LoVo (cell line): ENCODE data around the gene KCNJ2.

Source experiments
- DNase-seq: peaks from one replicate; pipeline ENCODE4 v3.0.0-alpha.2; 2016; ENCODE audit warnings: low spot score

Gene KCNJ2

GRCh38 chr17:70159980-70160379 is 9.4 kb upstream of the KCNJ2 start:
- DNase-seq: no peak

- DNase-seq: no peak
These were observed 7.8 kb upstream of the KCNJ2 start for GRCh38 chr17:70161519-70161918.

GRCh38 chr17:70165383-70165782 is 3.9 kb upstream of the KCNJ2 start:
- no peak for DNase-seq

GRCh38 chr17:70166615-70167014 is 2.7 kb upstream of the KCNJ2 start:
- DNase-seq: no peak

GRCh38 chr17:70168044-70168976 is 1.0 kb upstream of the KCNJ2 start:
- DNase-seq: no peak

GRCh38 chr17:70169709-70170597 is 621 bp downstream of the KCNJ2 start:
- DNase-seq: no peak

GRCh38 chr17:70171159-70171558 is 1.8 kb downstream of the KCNJ2 start:
- DNase-seq: no peak

- no peak for DNase-seq
These were observed 3.1 kb downstream of the KCNJ2 start for GRCh38 chr17:70172449-70172848.

- DNase-seq: no peak
These were observed 3.6 kb downstream of the KCNJ2 start for GRCh38 chr17:70172923-70173322.

- DNase-seq: no peak
These were observed 4.3 kb downstream of the KCNJ2 start for GRCh38 chr17:70173681-70174080.

- DNase-seq: no peak
These were observed 12.0 kb downstream of the KCNJ2 start for GRCh38 chr17:70181376-70181775.

- no peak for DNase-seq
These were observed 12.5 kb downstream of the KCNJ2 start for GRCh38 chr17:70181866-70182265.

GRCh38 chr17:70183508-70183907 is 14.2 kb downstream of the KCNJ2 start:
- DNase-seq: no peak

- DNase-seq: no peak
These were observed 14.9 kb downstream of the KCNJ2 start for GRCh38 chr17:70184207-70184606.

- DNase-seq: no peak
These were observed 15.4 kb downstream of the KCNJ2 start for GRCh38 chr17:70184770-70185169.

- DNase-seq: no peak
These were observed 16.0 kb downstream of the KCNJ2 start for GRCh38 chr17:70185285-70185684.

GRCh38 chr17:70187383-70187782 is 18.1 kb downstream of the KCNJ2 start:
- no peak for DNase-seq

- no peak for DNase-seq
These were observed 21.9 kb downstream of the KCNJ2 start for GRCh38 chr17:70190959-70191805.

- no peak for DNase-seq
These were observed 25.8 kb downstream of the KCNJ2 start for GRCh38 chr17:70195091-70195490.

- DNase-seq: no peak
These were observed 32.6 kb downstream of the KCNJ2 start for GRCh38 chr17:70201872-70202419.

GRCh38 chr17:70202840-70203239 is 33.5 kb downstream of the KCNJ2 start:
- DNase-seq: no peak

- DNase-seq: no peak
These were observed 35.1 kb downstream of the KCNJ2 start for GRCh38 chr17:70204431-70204830.
